C4-2B (cell line): ENCODE results near the gene QTRT2.

Source experiments
- CTCF ChIP-seq: fragments of 450-650 bp; conservative IDR thresholded peaks from 2 replicates; pipeline ENCODE4 v1.5.1; 2017; ENCODE audit warnings: mild to moderate bottlenecking
- ZFX ChIP-seq: fragments of 450-650 bp; IDR thresholded peaks from 2 replicates; pipeline ENCODE4 v1.6.1; 2017

DNA sequence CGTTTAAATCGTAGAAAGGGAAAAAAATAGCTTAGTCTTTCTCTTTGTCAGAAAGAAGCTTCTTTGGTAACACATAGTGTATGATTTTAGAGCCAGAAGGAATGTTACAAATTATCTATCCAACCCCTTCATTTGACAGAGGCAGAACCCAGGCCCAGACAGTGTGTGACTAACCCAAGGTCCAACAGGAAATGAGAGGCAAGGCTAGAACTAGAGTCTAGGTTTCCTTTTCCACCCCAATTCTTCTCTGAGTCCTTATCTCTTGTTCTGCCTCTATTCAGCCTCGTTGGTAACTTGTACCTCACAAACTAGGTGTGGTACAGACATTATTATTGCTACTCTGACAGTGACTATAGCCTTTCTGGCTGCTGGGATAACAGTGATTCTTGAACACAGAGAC is 39.3 kb downstream of the QTRT2 start:
- TF ChIP-seq CTCF, result no peak
- TF ChIP-seq ZFX, result no peak
